ENCODE measurements around the gene PRPS1.
"Not testable (repeated sequence)": the region's sequence is repeated elsewhere in the genome, so short reads cannot be mapped to it uniquely, and the experiment has no call there.

PRPS1 gene

GRCh38 chrX:107632346-107632745, 4.0 kb downstream of the PRPS1 start:
- no peak for DNase-seq

- no peak for DNase-seq
Observed at GRCh38 chrX:107646735-107647134, 18.4 kb downstream of the PRPS1 start.

DNA sequence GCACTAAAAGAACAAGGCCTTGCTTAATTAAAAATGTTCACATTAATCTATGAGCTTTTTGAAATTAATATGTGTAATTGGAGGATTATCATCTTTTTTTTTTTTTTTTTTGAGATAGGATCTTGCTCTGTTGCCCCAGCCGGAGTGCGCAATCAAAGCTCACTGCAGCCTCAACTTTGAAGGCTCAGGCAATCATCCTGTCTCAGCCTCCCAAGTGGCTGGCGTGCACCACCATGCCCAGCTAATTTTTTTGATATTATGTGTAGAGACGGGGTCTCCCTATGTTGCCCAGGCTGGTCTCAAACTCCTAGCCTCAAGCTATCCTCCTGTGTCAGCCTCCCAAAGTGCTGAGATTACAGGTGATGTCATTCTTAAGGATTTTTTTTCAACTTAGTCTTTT, 20.0 kb downstream of the PRPS1 start:
- DNase-seq, result no peak

DNA sequence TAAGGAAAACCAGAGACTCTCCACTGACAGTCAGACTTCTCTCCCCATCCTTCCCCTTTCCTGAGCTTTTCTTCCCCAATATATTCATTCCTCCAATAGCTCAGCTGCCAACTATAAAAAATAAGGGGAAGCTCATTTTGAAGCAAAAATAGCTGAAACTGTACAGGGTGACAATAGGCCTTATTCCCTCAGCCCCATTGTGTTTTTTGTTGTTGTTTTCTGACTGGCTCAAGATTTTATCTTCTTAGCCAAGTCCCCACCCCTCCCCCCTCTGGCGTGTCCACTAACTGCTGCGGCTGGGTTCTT, 26.2 kb downstream of the PRPS1 start:
- DNase-seq, result no peak

DNA sequence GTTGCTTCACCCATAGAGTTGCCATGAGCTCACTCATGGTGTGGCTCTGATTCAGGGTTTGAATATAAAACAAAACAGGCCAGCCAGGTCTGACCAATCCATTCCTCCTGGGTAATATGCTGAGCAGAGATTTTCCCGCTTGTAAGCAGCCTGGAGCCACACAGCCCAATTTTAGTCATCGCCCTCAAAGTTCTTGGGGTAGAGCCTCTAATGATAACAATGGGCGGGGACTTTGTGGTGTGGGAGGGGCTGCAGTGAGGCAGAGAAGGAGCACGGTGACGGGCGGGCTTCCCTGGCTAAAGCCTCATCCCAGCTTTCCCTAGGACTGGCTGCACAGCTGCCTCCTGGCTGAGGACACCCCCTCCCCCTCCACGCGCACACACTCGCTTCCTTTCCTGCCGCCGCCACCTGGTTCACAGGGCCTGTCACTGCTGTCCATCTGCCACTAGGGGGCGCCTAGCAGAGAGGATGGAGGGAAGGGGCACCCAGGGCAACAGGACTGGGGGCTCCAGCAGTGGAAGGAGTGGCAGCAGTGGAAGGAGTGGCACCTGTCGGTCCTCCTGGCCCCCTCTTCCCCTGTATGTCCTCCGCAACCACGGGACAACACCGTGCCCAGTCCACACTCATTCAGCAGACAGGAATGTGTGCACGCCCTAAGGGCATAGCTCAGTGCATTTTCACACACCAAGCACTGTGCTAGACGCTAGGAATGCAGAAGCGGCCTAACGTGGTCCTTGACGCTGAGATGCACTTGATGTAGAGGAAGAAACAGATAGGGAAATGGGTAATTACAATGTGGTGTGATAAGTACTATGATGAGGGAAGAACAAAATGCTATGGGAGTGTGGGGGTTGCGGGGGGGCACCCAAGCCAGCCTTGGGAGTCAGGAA, 26.8 kb downstream of the PRPS1 start:
- peak in 1 of 2 experiments; percentile 3 for DNase-seq

- DNase-seq, result no peak
Observed at GRCh38 chrX:107656978-107657377, 28.7 kb downstream of the PRPS1 start.

GRCh38 chrX:107658660-107659059, 30.4 kb downstream of the PRPS1 start:
- no peak for DNase-seq

GRCh38 chrX:107659286-107659685, 31.0 kb downstream of the PRPS1 start:
- no peak for DNase-seq

GRCh38 chrX:107659768-107660167, 31.5 kb downstream of the PRPS1 start:
- DNase-seq, result no peak

GRCh38 chrX:107662145-107662544, 33.8 kb downstream of the PRPS1 start:
- DNase-seq, result no peak

DNA sequence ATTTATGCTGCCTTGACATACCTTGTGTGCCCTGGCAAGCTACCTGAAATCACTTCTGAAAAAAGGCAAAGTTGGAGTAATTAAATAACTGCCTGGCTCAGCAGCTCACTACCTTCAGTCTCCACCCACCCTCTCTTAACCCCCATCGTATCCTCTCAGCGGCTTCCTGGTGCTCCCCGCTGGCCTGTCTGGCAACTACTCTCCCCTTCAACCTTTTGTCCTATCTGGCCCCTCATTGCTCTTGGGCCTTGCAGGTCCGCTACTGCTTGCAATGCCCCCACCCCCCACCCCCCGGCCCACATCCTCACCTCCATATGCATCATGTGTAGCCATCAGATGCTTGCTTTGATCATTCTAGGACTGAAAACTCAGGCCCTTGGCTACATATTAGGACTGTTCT, 34.5 kb downstream of the PRPS1 start:
- DNase-seq, result no peak

DNA sequence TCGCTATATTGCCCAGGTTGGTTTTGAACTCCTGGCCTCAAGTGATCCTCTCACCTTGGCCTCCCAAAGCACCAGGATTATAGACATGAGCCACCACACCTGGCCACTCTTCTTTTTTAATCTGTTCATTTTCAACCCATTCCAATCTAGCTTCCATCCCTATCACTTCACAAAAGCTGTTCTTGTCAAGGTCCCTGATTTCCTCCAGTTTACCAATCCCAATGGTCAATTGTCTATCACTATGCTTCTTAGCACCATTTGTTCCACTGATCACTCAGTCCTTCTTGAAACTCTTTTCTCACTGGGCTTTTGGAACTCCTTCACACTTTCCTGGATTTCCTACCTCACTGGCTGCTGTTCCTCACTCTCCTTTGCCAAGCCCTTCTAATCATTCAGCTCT, 38.6 kb downstream of the PRPS1 start:
- DNase-seq, result no peak

- DNase-seq, result no peak
Observed at GRCh38 chrX:107667426-107667825, 39.1 kb downstream of the PRPS1 start.

GRCh38 chrX:107668710-107669109, 40.4 kb downstream of the PRPS1 start:
- DNase-seq, result not testable (repeated sequence)

- DNase-seq, result no peak
Observed at GRCh38 chrX:107669261-107669660, 41.0 kb downstream of the PRPS1 start.

- no peak for DNase-seq
Observed at GRCh38 chrX:107669885-107670628, 41.7 kb downstream of the PRPS1 start.

GRCh38 chrX:107671256-107671655, 42.9 kb downstream of the PRPS1 start:
- DNase-seq, result not testable (repeated sequence)

DNA sequence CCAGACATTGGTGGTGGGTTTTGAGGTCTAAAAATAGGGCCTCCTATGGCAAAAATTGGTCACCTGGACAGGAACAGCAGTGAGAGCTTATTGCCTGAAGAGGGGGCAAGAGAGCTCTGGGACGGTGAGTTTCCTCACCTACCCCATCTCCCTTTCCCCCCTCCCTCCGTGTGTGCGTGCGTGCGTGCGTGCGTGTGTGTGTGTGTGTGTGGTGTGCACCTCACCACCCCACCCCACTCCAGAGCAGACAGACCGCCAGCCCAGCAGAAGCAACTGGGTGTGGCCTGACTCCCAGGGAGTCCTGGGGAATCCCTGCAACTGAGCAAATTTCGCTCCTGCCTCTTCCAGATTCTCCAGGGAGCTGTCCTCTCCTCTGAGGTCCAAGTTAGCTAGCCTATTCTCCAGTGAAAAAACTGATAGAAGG, 44.7 kb downstream of the PRPS1 start:
- no peak for DNase-seq

DNA sequence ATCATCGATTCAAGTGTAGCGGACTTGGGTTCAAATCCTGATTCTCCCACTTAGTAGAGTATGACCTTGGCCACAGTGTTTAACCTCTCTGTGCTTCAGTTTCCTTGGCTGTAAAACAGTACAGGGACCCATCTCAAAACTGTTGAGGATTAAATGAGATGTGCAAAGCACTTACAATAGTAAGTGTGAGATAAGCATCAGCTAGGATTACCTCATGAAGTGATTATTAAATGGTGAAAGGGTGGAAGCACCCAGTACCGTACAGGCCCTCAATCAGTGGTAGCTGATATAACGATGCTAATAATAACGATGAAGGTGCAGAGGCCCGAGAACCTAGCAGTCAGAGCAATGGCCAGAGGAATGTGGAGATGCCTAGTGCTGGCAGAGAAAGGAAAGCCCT, 45.1 kb downstream of the PRPS1 start:
- no peak for DNase-seq

DNA sequence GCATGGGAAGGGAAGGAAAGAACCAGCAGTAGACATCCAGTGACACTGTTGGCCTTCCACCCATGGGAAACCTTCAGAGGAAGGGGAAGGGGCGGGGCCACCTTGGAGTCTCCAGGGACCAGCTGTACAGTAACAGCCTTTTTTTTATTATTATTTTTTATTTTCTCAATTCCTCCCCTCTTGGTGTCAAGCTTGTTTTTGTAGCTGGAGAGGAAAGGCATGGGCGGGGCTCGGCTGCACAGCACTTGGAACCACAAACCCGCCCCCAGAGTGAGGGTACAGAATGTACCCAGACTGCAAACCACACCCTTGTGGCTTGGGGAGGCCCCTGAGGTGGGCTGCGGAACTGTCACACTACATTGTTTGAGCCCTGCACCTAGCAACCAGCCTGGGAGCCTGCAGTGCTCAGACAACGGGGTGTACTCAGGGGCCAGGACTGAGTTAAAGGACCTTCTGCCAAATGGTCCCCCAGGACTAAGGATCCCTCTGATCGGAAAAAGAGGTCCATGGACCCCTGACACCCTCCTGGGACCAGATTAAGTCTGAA, 45.7 kb downstream of the PRPS1 start:
- no peak for DNase-seq

GRCh38 chrX:107674480-107675364, 46.4 kb downstream of the PRPS1 start:
- no peak for DNase-seq

DNA sequence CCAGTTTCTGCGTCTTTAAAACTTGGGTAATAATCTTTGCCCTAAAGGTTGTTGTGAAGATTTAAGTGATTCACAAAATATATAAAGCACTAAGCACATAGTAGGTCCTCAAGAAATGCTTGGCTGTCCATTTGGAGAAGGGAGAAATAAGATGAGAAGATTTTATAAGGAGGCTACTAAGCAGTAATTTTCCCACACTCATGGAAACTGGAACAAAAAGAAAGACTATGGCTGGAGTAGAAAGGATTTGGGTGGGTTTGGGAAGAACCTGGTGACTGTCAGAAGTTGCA, 47.0 kb downstream of the PRPS1 start:
- no peak for DNase-seq

- no peak for DNase-seq
Observed at GRCh38 chrX:107675823-107676555, 47.7 kb downstream of the PRPS1 start.

Data from NCI-H187 (cell line).